Upper lobe of right lung (tissue), 1 donor: ENCODE measurements around the gene ZNF624. TPM values are rescaled to one million over a fixed set of nuclear protein-coding genes. Genes with fewer than 3 reads are reported as not detected.

Experiments
- ATAC-seq: fragments of 200-7000 bp; cut with Tn5 transposase; one replicate; pipeline ENCODE4 v1.9.1; 2020; ENCODE audit warnings: mild to moderate bottlenecking, moderate library complexity
- DNase-seq: peaks from one replicate; pipeline ENCODE4 v3.0.0-alpha.2; 2020
- H3K27ac ChIP-seq: fragments of 200-600 bp; one replicate; pipeline ENCODE4 v1.8.0; 2022
- H3K27me3 ChIP-seq: fragments of 200-600 bp; one replicate; pipeline ENCODE4 v1.8.0; 2022; ENCODE audit warnings: mild to moderate bottlenecking
- H3K36me3 ChIP-seq: fragments of 200-600 bp; one replicate; pipeline ENCODE4 v1.8.0; 2022
- H3K4me1 ChIP-seq: fragments of 200-600 bp; one replicate; pipeline ENCODE4 v1.8.0; 2022
- H3K4me3 ChIP-seq: fragments of 200-600 bp; one replicate; pipeline ENCODE4 v1.8.0; 2022; ENCODE audit warnings: mild to moderate bottlenecking
- H3K9me3 ChIP-seq: fragments of 200-600 bp; one replicate; pipeline ENCODE4 v1.8.0; 2022
- CTCF ChIP-seq: fragments of 200-600 bp; IDR thresholded peaks from one replicate; pipeline ENCODE4 v1.8.0; 2022; ENCODE audit warnings: antibody characterized with exemption
- intact Hi-C: fragments of 100-400 bp; cut with DNase I; formaldehyde crosslinking; loops from one replicate; pipeline ENCODE4 v1.11.0; 2022
- total RNA-seq: library from RNA; stranded (reverse); fragmentation: NEBNext Ultra II Directional; extraction: Animal tissue kit (Norgen Biotek cat#: 25700); gene quantifications from one replicate; pipeline ENCODE4 v1.2.1, GENCODE V29; 2021
- donor health status: DM: no; HTN: yes; CAD: no; lungs with severe emphysema.

Gene ZNF624
- total RNA-seq, 1 donor from 2014 or later = 5.6 TPM

- Histone ChIP-seq H3K9me3 (peaks cover 60% of the 10 kb centered on the region), H3K4me3 (no peak overlapping the region), H3K36me3 (no peaks in the 10 kb centered on the region), H3K27ac (no peak overlapping the region), H3K27me3 (no peaks in the 10 kb centered on the region), H3K4me1 (no peaks in the 10 kb centered on the region)
- intact Hi-C loops = no loop called here
- no peak for TF ChIP-seq CTCF
- ATAC-seq (no peak), DNase-seq (no peak)
Observed at GRCh38 chr17:16617481-16618060, 36.1 kb downstream of the ZNF624 start.

GRCh38 chr17:16599537-16599936 is 54.1 kb downstream of the ZNF624 start:
- Histone ChIP-seq H3K4me1 (no peaks in the 10 kb centered on the region), H3K27me3 (no peaks in the 10 kb centered on the region), H3K27ac (no peak overlapping the region), H3K9me3 (no peaks in the 10 kb centered on the region), H3K36me3 (no peaks in the 10 kb centered on the region), H3K4me3 (no peak overlapping the region)
- no peak for DNase-seq
- no peak for ATAC-seq
- TF ChIP-seq CTCF = no peak
- intact Hi-C loops = no loop called here

- Histone ChIP-seq H3K9me3 (no peaks in the 10 kb centered on the region), H3K36me3 (no peaks in the 10 kb centered on the region), H3K27me3 (no peaks in the 10 kb centered on the region), H3K4me3 (no peak overlapping the region), H3K27ac (no peak overlapping the region), H3K4me1 (peaks cover 4% of the 10 kb centered on the region)
- DNase-seq = no peak
- no peak for ATAC-seq
- TF ChIP-seq CTCF = no peak
- intact Hi-C loops = no loop called here
Observed at GRCh38 chr17:16593356-16594102, 60.1 kb downstream of the ZNF624 start.

- no peaks in the 10 kb centered on the region for H3K36me3 ChIP-seq
- H3K4me1 ChIP-seq = peaks cover 13% of the 10 kb centered on the region
- H3K9me3 ChIP-seq = no peaks in the 10 kb centered on the region
- TF ChIP-seq CTCF = peak; percentile 100
- ATAC-seq (peak; percentile 99), DNase-seq (peak; percentile 97)
- H3K27ac ChIP-seq = peak overlapping the region; percentile 75
- no peaks in the 10 kb centered on the region for H3K27me3 ChIP-seq
- intact Hi-C loops = no loop called here
- peak overlapping the region; percentile 68 for H3K4me3 ChIP-seq
Observed at GRCh38 chr17:16589097-16589969, 64.3 kb downstream of the ZNF624 start.

GRCh38 chr17:16585796-16586195 is 67.9 kb downstream of the ZNF624 start:
- TF ChIP-seq CTCF = no peak
- no peaks in the 10 kb centered on the region for H3K9me3 ChIP-seq
- H3K27me3 ChIP-seq = no peaks in the 10 kb centered on the region
- no peak overlapping the region for H3K4me3 ChIP-seq
- no peak for DNase-seq
- no peak for ATAC-seq
- H3K36me3 ChIP-seq = no peaks in the 10 kb centered on the region
- H3K27ac ChIP-seq = peak overlapping the region; percentile 9
- intact Hi-C loops = no loop called here
- H3K4me1 ChIP-seq = peaks cover 13% of the 10 kb centered on the region
